ENCODE measurements around the gene DNAJC7. TPM values are rescaled to one million over a fixed set of nuclear protein-coding genes. Genes with fewer than 3 reads are reported as not detected.

DNAJC7 gene
- total and polyA plus RNA-seq, 2 experiments from 2014 or later: 50.1 to 73.6 TPM

DNA sequence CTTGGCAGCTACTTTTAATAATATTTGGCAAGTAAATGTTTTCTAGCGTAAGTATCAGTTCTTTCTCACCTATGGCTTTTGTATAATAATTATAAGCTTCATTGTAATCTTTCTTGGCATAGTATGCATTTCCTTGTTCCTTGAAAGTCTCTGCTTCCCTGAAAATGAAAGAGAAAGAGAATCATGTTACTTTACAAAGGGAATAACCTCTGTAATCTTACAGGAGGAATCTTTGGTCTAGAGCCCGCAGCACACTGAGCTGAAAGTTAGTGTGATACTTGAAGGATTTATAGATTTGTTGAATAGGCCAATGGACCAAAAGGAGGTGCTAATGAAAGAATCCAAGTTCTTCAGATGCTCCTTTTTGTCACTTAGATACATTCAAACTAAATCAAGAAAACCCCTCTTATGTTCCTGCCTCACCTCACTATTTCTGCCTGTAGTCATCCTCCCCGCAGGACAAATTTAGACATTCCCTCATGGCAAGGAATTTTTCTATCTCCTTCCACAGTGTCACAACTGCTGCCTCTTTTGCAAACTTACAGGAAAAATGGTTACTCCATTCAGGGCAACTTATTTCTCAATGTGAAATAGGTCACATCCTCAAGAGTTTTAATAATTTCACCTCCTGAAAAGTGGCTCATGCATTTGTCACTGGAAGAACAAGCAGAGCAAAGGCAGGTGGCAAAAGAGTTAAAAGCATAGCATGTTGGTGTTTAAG, 16.7 kb downstream of the DNAJC7 start:
- TF ChIP-seq EZH2 (IDR thresholded peaks at IDR 0.05; ENCODE audit: borderline replicate concordance) (no peak), CTCF (IDR thresholded peaks at IDR 0.05; ENCODE audit: poor library complexity) (no peak), EZH2phosphoT487 (IDR thresholded peaks at IDR 0.05; ENCODE audit: low read depth, severe bottlenecking, unreplicated experiment) (no peak)
- Histone ChIP-seq H3K9me3 (ENCODE audit: low read depth) (no peaks in the 10 kb centered on the region), H3K36me3 (replicated peaks; ENCODE audit: insufficient read depth, low read depth) (no peaks in the 10 kb centered on the region), H4K20me1 (ENCODE audit: insufficient read depth, poor library complexity, severe bottlenecking) (peaks cover 30% of the 10 kb centered on the region), H3K79me2 (peaks cover 78% of the 10 kb centered on the region), H3K4me2 (no peak overlapping the region), H3K9me2 (replicated peaks; ENCODE audit: insufficient read depth) (no peaks in the 10 kb centered on the region), H3K4me3 (no peak overlapping the region), H3K27ac (no peak overlapping the region), H3K4me1 (ENCODE audit: insufficient read depth) (peaks cover 15% of the 10 kb centered on the region), H3K27me3 (no peaks in the 10 kb centered on the region), H2AFZ (no peak overlapping the region)
- WGBS (ENCODE audit: low lambda C conversion rate, missing lambda C conversion rate): 97% methylated on average over 3 of the region's 3 CpGs
- no peak for DNase-seq (ENCODE audit: low spot score)

DNA sequence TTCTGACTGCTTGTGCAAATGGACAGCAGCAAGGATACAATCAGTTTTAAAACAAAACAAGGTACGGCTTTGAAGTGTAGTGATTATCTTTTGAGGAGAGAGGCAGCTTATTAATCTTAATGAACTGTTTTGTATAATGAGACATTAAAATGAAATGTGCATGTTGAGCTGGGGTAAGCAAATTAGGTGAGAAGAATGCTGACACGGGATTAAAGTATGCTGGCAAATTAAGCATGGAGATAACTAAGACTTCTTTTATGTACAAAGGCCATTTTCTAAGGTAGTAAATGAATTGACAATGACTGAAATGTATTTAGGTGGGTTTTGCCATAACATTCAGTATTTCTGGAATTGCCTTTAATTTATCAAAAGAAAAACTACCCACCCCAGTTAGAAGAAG, 18.7 kb downstream of the DNAJC7 start:
- Histone ChIP-seq H3K9me3 (ENCODE audit: low read depth) (no peaks in the 10 kb centered on the region), H3K4me2 (no peak overlapping the region), H3K4me1 (ENCODE audit: insufficient read depth) (peaks cover 14% of the 10 kb centered on the region), H3K36me3 (replicated peaks; ENCODE audit: insufficient read depth, low read depth) (no peaks in the 10 kb centered on the region), H3K27me3 (no peaks in the 10 kb centered on the region), H3K4me3 (no peak overlapping the region), H2AFZ (no peak overlapping the region), H3K79me2 (peaks cover 60% of the 10 kb centered on the region), H3K27ac (no peak overlapping the region), H4K20me1 (ENCODE audit: insufficient read depth, poor library complexity, severe bottlenecking) (peaks cover 14% of the 10 kb centered on the region), H3K9me2 (replicated peaks; ENCODE audit: insufficient read depth) (no peaks in the 10 kb centered on the region)
- WGBS (ENCODE audit: low lambda C conversion rate, missing lambda C conversion rate): 50% methylated on average over 2 of the region's 2 CpGs
- no peak for DNase-seq (ENCODE audit: low spot score)
- no peak for TF ChIP-seq CTCF (IDR thresholded peaks at IDR 0.05; ENCODE audit: poor library complexity)
- TF ChIP-seq EZH2phosphoT487 (IDR thresholded peaks at IDR 0.05; ENCODE audit: low read depth, severe bottlenecking, unreplicated experiment): no peak
- TF ChIP-seq EZH2 (IDR thresholded peaks at IDR 0.05; ENCODE audit: borderline replicate concordance): no peak

GRCh38 chr17:41996855-41997164, 20.4 kb downstream of the DNAJC7 start:
- H4K20me1 ChIP-seq (ENCODE audit: insufficient read depth, poor library complexity, severe bottlenecking): peaks cover 4% of the 10 kb centered on the region
- H3K4me3 ChIP-seq: no peak overlapping the region
- H3K9me3 ChIP-seq (ENCODE audit: low read depth): no peaks in the 10 kb centered on the region
- 91% methylated on average over 2 of the region's 2 CpGs for WGBS (ENCODE audit: low lambda C conversion rate, missing lambda C conversion rate)
- DNase-seq (ENCODE audit: low spot score): no peak
- peaks cover 5% of the 10 kb centered on the region for H3K36me3 ChIP-seq (replicated peaks; ENCODE audit: insufficient read depth, low read depth)
- no peaks in the 10 kb centered on the region for H3K9me2 ChIP-seq (replicated peaks; ENCODE audit: insufficient read depth)
- H3K79me2 ChIP-seq: peaks cover 44% of the 10 kb centered on the region
- no peak overlapping the region for H2AFZ ChIP-seq
- no peak overlapping the region for H3K27ac ChIP-seq
- no peak overlapping the region for H3K4me2 ChIP-seq
- H3K4me1 ChIP-seq (ENCODE audit: insufficient read depth): no peaks in the 10 kb centered on the region
- no peak for TF ChIP-seq EZH2phosphoT487 (IDR thresholded peaks at IDR 0.05; ENCODE audit: low read depth, severe bottlenecking, unreplicated experiment)
- no peak for TF ChIP-seq EZH2 (IDR thresholded peaks at IDR 0.05; ENCODE audit: borderline replicate concordance)
- no peak for TF ChIP-seq CTCF (IDR thresholded peaks at IDR 0.05; ENCODE audit: poor library complexity)
- no peaks in the 10 kb centered on the region for H3K27me3 ChIP-seq

Measured in hepatocyte (in vitro differentiated cells).